Measurements from ENCODE around the gene TUBB. TPM values are rescaled to one million over a fixed set of nuclear protein-coding genes. Genes with fewer than 3 reads are reported as not detected.
A peak's percentile ranks its signal among the peaks of the same experiment; 100 is the strongest.
"Not testable (repeated sequence)": the region's sequence is repeated elsewhere in the genome, so short reads cannot be mapped to it uniquely, and the experiment has no call there.

Gene TUBB
- total RNA-seq, 4 donors from 2014 or later: 119 to 179 (median 156) TPM

DNA sequence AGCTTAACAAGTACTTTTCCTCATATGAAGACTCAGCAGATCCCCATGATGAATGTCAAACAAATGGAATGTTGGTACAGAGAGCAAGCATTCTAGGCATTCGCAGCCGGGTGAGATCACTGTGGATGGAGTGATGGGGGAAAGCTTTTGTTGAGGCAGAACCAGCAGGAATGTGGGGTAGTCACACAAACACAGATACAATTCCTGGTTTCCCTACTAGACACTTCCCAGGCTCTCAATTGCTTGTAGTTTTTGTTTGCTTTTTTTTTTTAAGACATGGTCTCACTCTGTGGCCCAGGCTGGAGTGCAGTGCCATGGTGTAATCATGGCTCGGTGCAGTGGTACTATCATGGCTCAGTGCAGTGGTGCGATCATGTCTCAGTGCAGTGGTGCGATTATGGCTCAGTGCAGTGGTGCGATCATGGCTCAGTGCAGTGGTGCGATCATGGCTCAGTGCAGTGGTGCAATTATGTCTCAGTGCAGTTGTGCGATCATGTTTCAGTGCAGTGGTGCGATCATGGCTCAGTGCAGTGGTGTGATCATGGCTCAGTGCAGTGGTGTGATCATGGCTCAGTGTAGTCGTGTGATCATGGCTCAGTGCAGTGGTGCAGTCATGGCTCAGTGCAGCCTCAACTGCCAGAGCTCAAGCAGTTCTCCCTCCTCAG lies 39.6 kb downstream of the TUBB start:
- no peak for TF ChIP-seq CTCF (IDR thresholded peaks at IDR 0.05)
- no peak for TF ChIP-seq POLR2A (IDR thresholded peaks at IDR 0.05)
- intact Hi-C loops (cut with DNase I; ENCODE audit: low total_unique reads): no loop called here
- WGBS, 2 donors: 84 to 91% methylated on average over 10 of the region's 10 CpGs
- no peak for DNase-seq (ENCODE audit: low spot score in 2 of 2)
- H3K4me3 ChIP-seq (ENCODE audit: low read depth, poor library complexity, severe bottlenecking): no peak overlapping the region

GRCh38 chr6:30760549-30760948 lies 40.4 kb downstream of the TUBB start:
- 51 to 57% methylated on average over 8 of the region's 8 CpGs for WGBS, 2 donors
- intact Hi-C loops (cut with DNase I; ENCODE audit: low total_unique reads): no loop called here
- TF ChIP-seq POLR2A (IDR thresholded peaks at IDR 0.05) (no peak), CTCF (IDR thresholded peaks at IDR 0.05) (no peak)
- no peak for DNase-seq (ENCODE audit: low spot score in 2 of 2)
- no peak overlapping the region for H3K4me3 ChIP-seq (ENCODE audit: low read depth, poor library complexity, severe bottlenecking)

- intact Hi-C loops (cut with DNase I; ENCODE audit: low total_unique reads): no loop called here
- 75 to 82% methylated on average over 4 of the region's 4 CpGs for WGBS, 2 donors
- H3K4me3 ChIP-seq (ENCODE audit: low read depth, poor library complexity, severe bottlenecking): no peak overlapping the region
- no peak for TF ChIP-seq POLR2A (IDR thresholded peaks at IDR 0.05)
- TF ChIP-seq CTCF (IDR thresholded peaks at IDR 0.05): no peak
- DNase-seq (ENCODE audit: low spot score in 2 of 2): no peak
Observed at GRCh38 chr6:30761791-30762429, 41.8 kb downstream of the TUBB start.

DNA sequence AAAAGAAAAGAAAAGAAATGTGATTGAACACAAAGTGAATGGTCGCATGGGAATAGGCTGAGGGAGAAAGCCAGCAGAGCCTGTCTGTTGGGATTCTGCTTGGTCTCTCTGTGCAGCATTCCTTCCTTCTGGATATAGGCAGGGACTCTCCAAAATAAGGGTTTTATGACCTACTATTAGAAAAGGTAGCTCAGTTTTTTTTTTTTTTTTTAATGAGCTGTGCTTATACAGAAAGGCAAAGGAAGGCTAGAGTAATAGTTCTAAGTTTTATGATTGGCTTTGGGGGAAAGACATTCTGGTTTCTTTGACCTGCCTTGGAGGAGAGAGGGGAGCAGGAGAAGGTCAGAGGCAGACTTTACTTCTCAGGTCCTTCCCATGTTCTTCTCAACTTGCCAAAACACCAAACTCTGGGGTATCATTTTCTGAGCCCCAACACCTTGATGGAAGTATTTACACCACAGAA lies 43.0 kb downstream of the TUBB start:
- WGBS, 2 donors: 80 to 89% methylated on average over 1 of the region's 1 CpG
- no peak overlapping the region for H3K4me3 ChIP-seq (ENCODE audit: low read depth, poor library complexity, severe bottlenecking)
- intact Hi-C loops (cut with DNase I; ENCODE audit: low total_unique reads): no loop called here
- DNase-seq (ENCODE audit: low spot score in 2 of 2): no peak
- TF ChIP-seq POLR2A (IDR thresholded peaks at IDR 0.05) (no peak), CTCF (IDR thresholded peaks at IDR 0.05) (no peak)

DNA sequence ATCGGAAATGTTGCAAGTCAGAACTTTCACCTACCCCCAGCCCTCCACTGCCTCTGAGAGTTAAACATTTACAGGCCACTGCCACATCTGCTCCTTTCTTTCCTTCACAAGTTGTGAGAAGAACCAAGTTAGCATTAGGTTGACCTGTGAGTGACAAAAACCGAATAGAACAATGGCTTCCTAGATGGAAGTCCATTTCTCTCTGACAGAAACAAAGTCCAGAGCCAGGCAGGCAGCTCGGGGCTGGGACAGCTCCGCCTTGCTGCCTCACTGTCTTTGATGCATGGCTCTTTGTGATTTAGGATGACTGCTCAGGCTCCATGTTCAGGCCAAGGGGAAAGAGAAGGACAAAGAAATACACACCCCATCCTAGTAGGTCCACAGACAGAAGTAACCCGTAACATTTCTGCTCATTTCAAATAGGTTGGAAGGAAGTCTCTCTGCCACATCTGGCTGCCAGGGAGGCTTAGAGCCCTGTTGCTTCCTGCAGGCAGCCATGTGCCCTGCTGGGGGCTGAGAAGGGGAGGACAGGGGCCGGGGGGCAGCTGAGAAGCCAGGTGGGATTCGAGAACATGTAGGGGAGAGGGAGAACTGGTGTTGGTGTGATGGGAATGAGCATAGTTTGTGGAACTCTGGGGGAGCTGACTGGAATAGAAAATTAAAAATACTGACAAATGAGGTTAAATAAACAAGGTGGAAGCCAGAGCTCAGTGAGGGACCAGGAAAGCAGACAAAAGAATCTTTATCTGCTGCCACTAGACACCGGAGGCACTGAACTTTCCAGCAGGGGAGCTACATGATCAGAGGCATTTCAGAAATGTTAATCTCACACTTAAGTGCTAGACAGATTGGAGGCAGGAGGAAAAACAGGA lies 43.7 kb downstream of the TUBB start:
- 48 to 57% methylated on average over 8 of the region's 8 CpGs for WGBS, 2 donors
- no peak for DNase-seq (ENCODE audit: low spot score in 2 of 2)
- TF ChIP-seq CTCF (IDR thresholded peaks at IDR 0.05) (peak in 1 of 3 donors; percentile 29), POLR2A (IDR thresholded peaks at IDR 0.05) (no peak)
- no peak overlapping the region for H3K4me3 ChIP-seq (ENCODE audit: low read depth, poor library complexity, severe bottlenecking)
- intact Hi-C loops (cut with DNase I; ENCODE audit: low total_unique reads): no loop called here

- intact Hi-C loops (cut with DNase I; ENCODE audit: low total_unique reads); H3K4me3 ChIP-seq (ENCODE audit: low read depth, poor library complexity, severe bottlenecking); DNase-seq (ENCODE audit: low spot score in 2 of 2): not testable (repeated sequence)
- WGBS, 2 donors: 52 to 59% methylated on average over 13 of the region's 13 CpGs
Observed at GRCh38 chr6:30764490-30765043, 44.4 kb downstream of the TUBB start.

- intact Hi-C loops (cut with DNase I; ENCODE audit: low total_unique reads); DNase-seq (ENCODE audit: low spot score in 2 of 2); H3K4me3 ChIP-seq (ENCODE audit: low read depth, poor library complexity, severe bottlenecking): not testable (repeated sequence)
- WGBS, 2 donors: 57 to 68% methylated on average over 1 of the region's 1 CpG
Observed at GRCh38 chr6:30765495-30765894, 45.3 kb downstream of the TUBB start.
